Coronary artery (tissue), 2 donors: ENCODE data around the gene CNGA2.
A peak's percentile ranks its signal among the peaks of the same experiment; 100 is the strongest.

ENCODE experiments used
- DNase-seq: peaks from one replicate; pipeline ENCODE4 v3.0.0-alpha.2; 2017; ENCODE audit warnings: low spot score
- H3K27ac ChIP-seq, 2 donors: fragments of 200-600 bp; sonication (generic); one replicate each; pipeline ENCODE4 v1.5.1; 2016 to 2019
- H3K4me3 ChIP-seq: fragments of 200-600 bp; sonication (generic); 2 replicates; pipeline ENCODE4 v1.5.1; 2016; ENCODE audit warnings: mild to moderate bottlenecking, moderate library complexity
- CTCF ChIP-seq: fragments of 200-600 bp; sonication (generic); IDR thresholded peaks from one replicate; pipeline ENCODE4 v1.5.1; 2019; ENCODE audit warnings: antibody characterized with exemption

The CNGA2 gene

GRCh38 chrX:151762802-151763201 lies 28.3 kb downstream of the CNGA2 start:
- Histone ChIP-seq H3K27ac (no peak overlapping the region), H3K4me3 (no peak overlapping the region)
- TF ChIP-seq CTCF: no peak
- peak; percentile 29 for DNase-seq

- Histone ChIP-seq H3K27ac (no peak overlapping the region), H3K4me3 (no peak overlapping the region)
- no peak for TF ChIP-seq CTCF
- DNase-seq: no peak
Measured at GRCh38 chrX:151763711-151764110, 29.2 kb downstream of the CNGA2 start.

GRCh38 chrX:151765026-151765425 lies 30.5 kb downstream of the CNGA2 start:
- DNase-seq: peak; percentile 38
- TF ChIP-seq CTCF: no peak
- no peak overlapping the region for H3K27ac ChIP-seq
- H3K4me3 ChIP-seq: no peak overlapping the region

GRCh38 chrX:151771726-151772125 lies 37.2 kb downstream of the CNGA2 start:
- Histone ChIP-seq H3K4me3 (no peak overlapping the region), H3K27ac (no peak overlapping the region)
- TF ChIP-seq CTCF: no peak
- DNase-seq: peak; percentile 16

GRCh38 chrX:151773434-151773833 lies 38.9 kb downstream of the CNGA2 start:
- no peak for TF ChIP-seq CTCF
- peak; percentile 33 for DNase-seq
- Histone ChIP-seq H3K4me3 (no peak overlapping the region), H3K27ac (no peak overlapping the region)

GRCh38 chrX:151774421-151774820 lies 39.9 kb downstream of the CNGA2 start:
- TF ChIP-seq CTCF: no peak
- Histone ChIP-seq H3K27ac (no peak overlapping the region), H3K4me3 (no peak overlapping the region)
- DNase-seq: no peak

- DNase-seq: peak; percentile 56
- H3K27ac ChIP-seq: no peak overlapping the region
- no peak for TF ChIP-seq CTCF
- H3K4me3 ChIP-seq: no peak overlapping the region
Measured at GRCh38 chrX:151776181-151776731, 41.7 kb downstream of the CNGA2 start.
